T1000 (cell line): Measurements from ENCODE around the gene OR6B1.

Experiments
- DNase-seq: peaks from one replicate; lab custom pipeline; 2025; ENCODE audit warnings: mixed read lengths; lab: John Stamatoyannopoulos, UW

Gene OR6B1

DNA sequence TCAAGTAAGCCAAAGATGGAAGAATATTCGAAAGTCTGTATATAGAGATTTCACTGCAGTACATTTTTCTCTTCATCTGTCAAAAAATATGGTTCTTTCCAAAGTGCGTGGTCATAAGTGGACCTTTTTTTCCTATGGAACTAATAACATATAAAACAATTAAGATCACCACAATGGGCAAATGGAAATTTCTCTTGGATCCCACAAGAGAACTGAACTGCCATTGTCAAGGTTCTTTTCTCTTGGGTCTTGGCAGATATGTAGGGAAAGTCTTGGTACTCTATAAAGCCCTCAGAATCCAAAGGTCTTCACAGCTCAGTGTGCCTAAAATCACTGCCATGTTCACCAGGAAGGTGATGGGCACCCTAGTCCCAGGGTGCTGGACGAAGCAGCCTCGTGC lies at the start of gene OR6B1:
Gene OR6B1, plus strand, starts transcription at position 301 of the 400 bp plus-strand sequence. CDS start 3,677 bp downstream, outside the sequence.
- no peak for DNase-seq

DNA sequence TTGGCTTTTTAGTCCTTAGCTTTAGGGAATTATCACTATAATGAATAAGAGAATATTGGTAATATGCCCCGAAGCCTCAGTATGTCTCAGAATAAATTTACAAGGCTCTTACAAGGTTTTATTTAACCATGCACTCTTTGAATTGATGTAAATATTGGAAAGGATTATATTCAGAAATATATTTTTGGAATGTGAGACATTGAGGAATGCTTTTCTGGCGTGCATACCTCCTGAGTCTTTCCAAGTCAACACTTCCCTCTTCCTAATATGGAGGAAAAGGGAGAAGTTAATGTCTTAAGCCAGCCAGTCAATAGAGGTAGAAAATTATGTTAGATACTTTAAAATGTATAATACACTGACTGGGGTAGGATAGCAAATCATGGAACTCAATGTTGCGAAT lies 46.7 kb upstream of the OR6B1 start:
- no peak for DNase-seq

DNA sequence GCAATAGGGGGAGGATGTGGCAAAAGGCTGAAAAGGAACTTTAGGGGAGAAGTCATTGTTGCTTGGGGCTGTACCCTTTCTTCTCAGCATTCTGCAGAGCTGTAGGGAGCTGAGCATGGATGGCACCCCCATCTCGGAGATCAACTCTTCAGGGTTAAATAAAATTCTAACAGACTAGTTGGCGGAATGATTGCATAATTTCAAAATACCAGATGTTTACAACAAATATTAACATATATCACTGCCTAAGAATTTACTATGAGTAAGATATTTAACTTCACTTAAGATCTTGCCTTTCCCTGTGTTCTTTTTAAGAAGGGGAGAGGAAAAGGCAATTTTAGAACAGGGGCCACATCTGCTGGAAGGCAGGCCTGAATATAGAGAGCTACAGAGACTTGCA lies 46.0 kb upstream of the OR6B1 start:
- DNase-seq: no peak

DNA sequence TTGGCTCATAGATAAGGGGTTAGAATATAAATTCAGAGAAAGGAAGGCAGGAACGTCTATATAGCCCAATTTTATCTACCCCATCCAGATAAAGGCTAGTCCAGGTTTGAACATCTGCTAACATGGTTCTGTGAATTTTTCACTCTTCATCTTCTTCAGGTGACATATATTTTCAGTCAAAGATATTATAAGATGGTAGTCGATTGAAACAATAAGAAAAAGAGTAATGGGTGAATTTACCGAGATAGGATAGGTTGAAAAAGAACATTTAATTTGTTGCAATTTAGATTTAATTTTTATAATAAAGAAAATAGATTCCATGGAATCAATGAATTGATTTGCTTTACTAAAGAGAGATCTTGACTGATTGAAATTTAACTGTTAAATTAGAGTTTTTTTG lies 45.6 kb upstream of the OR6B1 start, which contains the start of gene OR2F1:
Gene OR2F1, plus strand, starts transcription at position 301 of the 400 bp plus-strand sequence. CDS start 5,127 bp downstream, outside the sequence.
- DNase-seq: no peak

DNA sequence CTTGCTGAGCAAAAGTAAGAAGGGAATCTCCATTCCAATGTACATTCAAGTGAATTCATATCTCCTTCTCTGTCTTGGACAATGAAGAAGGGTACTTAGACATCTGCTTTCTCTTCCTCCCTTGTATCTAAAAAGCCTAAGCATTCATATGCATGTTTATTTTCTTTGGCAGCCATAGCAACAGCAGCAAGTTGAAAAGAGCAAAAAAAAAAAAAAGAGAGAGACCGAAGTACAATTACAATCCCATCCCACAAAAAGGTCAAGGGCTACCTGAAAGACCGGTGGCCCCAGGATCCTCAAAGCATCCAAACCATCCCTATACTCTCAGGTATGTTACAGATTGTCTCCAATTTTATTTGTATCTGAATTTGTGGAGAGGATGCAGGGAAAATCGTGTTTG lies 41.3 kb upstream of the OR6B1 start:
- no peak for DNase-seq

DNA sequence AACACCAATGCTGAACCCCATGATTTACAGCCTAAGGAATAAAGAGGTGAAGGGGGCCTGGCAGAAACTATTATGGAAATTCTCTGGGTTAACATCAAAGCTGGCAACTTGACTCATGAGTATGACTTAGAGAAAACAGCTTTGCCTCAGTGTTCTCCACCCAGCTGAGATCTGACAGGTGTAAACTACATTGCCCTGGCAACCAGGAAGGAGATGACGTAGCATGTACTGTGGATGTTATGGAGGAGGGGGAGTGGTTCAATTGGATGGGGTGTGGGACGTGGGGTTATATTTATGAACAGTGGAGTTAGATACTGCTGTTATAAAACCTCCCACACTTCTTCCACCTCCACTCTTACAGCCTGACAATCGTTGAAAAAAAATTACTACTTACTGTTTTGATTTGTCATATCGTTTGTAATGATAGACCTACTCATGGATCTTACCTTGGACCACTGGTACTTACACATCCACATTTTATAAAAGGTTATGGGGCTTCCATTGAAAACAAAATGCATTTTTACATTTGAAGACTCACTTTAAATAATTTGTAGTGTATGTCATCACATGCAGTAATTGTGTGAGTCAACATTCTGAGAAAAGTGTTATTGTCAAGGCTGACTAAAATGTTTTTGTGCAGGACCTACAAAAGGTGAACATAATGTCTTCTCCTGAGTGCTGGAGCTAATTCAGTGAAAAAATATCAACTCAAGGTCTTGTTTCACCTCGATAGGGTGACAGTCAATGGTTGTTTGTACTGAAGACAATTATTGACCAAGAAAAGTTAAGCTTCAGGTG lies 39.1 kb upstream of the OR6B1 start:
- no peak for DNase-seq

DNA sequence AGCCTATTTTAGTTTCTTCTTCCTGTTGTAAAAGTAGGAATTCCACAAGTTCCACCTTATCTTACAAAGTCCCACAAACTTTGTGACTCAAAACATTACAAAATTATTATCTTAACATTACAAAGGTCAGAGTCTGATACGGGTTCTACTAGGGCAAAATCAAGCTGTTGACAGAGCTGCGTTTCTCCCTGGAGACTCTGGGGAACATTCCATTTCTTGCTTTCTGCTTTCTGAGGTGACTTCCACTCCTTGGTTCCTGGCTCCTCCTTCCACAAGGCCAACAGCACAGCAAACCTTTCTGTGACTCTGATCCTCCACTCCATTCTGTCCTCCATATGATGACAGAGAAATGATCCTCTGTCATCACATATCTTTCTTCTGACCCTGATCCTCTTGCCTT lies 34.8 kb upstream of the OR6B1 start:
- no peak for DNase-seq

DNA sequence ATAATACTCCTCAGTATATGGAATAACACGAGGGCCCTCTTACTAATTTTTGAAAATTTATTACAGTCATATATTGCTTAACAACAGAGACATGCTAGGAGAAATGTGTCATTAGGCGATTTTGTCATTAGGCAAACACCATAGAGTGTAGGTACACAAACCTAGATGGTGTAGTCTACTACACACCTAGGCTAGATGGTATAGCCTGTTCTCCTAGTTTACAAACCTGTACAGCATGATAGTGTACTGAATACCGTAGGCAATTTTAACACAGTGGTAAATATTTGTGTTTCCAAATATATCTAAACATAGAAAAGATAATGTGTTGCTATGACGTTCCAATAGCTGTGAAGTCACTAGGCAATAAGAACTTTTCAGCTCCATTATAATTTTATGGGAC lies 32.7 kb upstream of the OR6B1 start:
- DNase-seq: no peak

DNA sequence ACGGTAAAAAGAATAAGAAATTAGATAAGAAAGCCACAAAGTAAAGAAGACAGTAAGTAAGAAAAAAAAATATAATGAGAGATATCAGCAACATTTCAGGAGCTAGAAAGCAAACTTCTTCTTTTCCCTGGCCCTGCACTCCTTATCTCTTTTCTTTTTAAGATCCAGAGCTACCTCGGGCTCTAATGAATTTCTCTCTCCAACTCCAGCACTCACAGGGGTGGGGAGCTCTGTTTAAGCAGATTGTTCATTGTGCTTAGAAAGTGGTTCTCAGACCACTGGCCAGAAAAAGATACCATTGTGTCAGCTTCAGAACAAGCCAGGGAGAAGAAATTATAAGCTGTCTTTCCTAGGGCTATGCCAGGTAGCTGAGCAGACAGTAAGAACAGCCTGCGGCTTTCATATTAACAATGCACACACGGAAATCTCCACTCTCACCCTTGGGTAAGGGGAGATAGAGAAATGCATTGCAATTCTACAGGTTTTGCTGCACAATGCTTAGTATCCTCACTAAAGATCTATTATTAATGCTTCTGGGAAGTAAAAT lies 26.2 kb upstream of the OR6B1 start:
- no peak for DNase-seq

DNA sequence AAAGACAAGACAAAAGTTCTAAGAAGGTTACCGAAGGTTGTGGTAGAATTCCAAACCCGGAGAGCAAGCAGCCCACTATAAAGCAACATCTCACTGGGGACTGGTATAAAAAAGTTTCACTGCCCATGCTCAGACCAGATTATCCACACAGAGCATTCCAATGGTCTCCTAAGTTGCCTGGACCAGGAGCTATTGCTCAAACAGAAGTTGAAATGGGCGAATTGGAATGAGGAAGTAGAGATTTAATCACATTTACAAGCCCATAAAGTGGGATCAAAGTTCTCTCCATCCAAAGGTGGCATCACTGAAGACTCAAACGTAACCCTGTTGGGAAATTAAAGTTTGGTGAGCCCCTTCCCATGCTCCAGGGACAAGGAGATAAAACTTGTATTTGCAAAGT lies 25.7 kb upstream of the OR6B1 start:
- no peak for DNase-seq

DNA sequence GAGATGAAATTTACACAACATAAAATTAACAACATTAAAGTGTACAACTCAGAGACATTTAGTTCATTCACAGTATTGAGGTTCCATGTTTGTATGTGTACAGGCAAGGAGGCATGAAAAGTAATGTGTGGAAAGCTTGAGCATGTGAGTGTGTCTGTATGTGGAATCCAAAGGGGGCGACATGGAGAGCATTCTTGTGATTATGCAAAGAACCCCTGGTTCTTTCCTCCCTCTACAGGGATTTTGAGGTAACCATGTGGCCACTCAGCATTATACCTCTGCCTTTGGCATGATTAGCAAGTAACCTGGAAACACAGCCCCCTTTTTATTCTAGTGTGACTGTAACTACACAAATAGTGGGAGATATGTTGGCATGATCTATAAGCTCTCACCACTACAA lies 24.5 kb upstream of the OR6B1 start:
- DNase-seq: no peak

DNA sequence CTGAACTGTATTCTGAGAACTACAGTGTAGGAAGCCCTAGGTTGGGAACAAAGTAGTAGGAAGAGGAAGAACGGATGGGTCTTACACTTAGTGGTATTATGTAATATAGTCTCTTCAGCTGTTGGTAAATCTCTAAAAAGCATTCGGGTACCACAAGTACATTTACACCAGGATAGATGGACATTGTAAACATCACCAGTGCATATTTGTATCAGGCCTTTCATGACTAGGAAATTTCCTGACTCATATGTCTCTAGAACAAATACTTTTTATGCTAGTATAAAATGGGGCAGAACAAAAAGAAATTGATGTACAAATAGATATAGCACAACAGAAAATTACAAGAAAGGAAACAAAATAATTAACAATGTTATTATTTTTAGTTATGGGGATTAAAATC lies 21.5 kb upstream of the OR6B1 start:
- DNase-seq: no peak

DNA sequence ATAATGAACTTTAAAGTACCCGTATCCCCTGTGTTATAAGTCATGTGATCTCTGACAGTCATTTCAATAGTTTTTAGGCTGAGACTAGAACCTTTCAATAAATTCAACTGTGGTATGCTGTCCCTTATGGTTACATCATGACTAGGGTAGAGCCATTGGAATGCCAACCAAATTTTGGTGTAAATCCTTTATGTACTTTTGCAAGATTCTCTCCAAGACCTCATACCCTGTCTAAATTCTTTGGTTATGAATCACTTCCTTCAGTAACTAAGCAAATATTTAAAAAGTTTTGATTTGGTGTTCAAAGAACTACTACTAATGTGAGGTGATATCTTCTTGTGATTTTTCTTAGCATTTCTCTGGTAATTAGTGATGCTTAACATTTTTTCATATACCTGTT lies 20.8 kb upstream of the OR6B1 start:
- no peak for DNase-seq

DNA sequence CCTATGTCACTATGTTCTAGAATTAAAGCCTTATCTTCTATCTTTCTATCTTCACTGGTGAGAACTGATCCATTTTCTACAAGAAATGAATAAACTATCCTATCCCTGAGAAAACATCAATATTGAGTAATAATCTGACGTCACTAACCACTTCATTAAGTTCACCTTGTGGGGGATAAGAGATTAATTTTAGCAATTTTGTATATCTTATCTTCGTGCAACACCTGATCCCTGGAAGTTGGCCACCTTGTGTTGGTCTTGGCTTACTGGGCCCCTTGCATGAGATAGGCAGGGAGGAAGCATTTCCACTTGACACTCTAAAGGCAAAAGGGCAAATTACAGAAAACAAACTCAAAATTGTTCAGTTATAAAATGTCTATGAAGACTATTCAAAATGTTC lies 20.1 kb upstream of the OR6B1 start:
- no peak for DNase-seq

DNA sequence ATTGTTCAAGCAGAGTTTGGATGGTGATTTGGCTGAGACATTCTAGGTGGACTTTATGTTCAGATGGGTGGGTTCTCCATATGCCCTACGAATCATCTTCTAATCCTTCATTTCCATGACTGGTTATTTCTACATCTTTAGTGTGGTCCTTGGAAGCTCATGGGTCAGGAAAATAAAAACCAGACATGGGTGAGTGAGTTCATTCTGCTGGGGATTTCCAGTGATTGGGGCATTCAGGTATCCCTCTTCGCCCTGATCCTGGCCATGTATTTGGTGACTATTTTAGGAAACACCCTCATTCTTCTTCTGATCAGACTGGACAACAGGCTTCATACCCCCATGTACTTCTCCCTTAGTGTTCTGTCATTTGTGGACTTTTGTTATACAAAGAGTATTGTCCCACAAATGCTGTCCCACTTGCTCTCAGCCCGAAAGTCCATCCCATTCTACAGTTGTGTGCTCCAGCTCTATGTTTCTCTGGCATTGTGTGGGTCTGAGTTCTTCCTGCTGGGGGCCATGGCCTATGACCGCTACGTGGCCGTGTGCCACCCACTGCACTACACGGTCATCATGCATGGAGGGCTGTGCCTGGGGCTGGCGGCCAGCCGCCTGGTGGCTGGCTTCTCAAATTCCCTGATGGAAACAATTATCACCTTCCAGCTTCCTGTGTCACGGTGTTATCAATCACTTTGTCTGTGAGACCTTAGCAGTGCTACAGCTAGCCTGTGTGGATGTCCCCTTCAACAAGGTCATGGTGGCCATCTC lies 19.2 kb upstream of the OR6B1 start:
- DNase-seq: no peak

DNA sequence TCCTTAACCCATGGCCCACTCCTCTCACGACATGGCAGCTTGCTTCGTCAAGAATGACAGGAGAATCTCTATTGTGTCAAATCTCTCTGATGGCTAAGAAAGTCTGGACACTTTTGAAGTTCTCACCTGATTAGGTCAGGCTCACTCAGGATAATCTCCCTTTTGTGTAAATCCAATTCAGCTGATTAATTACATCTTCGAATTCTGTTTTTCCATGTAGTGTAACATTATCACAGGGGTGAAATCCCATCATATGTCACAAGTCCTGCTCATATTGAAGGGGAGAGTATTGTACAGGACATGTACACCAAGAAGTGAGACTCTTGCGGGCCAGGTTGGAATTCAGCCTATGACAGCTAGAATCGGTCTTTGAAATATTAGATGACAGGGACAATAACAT lies 16.2 kb upstream of the OR6B1 start:
- no peak for DNase-seq

DNA sequence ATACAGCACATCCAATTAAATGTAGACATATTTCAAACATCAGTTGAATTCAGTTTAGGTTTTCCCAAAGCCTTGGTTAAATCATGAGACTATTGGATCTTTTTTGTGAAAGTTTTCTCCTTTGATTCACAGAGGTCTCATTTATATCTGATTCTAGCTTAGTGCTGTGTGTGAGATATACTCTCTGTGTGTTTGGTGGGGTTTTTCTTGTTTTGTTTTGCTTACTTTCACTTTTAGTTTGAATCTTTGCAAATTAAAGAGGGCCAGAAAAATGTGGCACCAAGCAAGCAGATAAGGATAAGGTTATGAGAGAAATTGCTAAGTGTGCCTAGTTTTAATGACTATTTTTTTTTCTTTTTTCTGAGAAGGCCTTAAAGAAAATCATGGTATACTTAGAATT lies 12.6 kb upstream of the OR6B1 start:
- DNase-seq: no peak

DNA sequence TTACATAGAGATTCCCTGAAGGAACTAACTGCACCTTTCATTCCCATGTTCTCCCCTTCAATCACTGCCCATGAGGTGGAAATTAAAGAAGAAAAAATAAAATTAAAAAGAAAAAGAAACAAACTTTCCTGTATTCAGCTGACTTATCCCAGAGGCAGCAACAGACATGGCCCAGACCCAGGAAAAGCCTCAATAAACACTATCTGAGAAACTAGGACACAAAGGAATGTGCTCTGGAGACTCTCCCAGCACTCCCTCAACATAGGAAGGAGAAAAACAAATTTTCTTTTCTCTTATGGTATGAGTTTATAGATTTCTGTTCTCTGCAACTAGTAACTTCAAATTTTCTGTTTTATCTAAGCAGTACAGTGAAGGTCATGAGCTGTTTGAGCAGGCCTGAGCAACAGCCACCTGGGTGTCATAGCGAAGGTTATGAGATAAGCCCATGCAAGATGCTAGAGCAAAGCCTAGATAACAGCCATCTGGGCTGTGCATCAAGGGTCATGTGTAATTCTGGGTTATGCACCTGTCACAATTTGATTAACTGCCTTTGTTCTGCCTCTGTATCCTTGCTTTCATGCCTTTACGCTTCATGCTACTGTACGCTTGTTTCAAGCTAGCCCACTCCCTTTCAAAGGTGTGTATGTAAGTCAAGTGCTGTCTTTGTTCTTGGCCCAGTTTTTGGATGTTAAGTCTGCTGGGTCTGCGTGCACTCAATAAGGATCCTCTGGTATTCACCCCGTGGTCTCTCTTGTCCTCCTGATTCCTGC lies 11.0 kb upstream of the OR6B1 start:
- no peak for DNase-seq

DNA sequence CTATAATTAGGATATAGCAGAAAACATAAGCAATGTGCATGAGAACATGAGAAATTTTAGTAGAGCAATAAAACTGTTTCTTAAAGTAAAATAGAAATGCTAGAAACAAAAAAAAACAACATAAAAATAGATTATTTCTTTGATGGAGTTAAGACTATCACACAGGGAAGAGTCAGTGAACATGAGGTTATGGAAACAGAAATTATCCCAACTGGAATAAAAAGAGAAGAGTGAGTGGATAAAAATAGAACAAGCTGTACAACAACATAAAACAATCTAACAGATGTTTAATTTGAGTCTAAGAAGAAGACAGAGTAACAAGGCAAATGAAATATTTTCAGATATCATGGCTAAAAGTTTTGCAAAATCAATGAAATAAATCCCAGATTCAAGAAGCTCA lies 7.5 kb upstream of the OR6B1 start:
- DNase-seq: no peak

DNA sequence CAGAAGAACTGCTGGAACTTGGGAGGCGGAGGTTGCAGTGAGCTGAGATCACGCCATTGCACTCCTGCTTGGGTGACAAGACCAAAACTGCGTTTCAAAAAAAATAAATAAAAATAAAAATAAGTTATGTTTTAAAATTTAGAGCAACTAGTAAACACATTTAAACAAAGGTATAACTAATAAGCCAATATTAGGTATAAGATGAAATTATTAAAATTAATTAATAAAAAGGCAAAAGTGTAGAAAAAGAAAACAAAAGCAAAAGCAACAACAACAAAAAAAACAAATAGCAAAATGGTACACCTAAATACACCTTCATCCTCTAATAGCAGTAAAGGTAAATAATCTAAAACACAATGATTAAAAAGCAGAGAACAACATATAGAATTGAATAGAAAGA lies 6.2 kb upstream of the OR6B1 start:
- no peak for DNase-seq

DNA sequence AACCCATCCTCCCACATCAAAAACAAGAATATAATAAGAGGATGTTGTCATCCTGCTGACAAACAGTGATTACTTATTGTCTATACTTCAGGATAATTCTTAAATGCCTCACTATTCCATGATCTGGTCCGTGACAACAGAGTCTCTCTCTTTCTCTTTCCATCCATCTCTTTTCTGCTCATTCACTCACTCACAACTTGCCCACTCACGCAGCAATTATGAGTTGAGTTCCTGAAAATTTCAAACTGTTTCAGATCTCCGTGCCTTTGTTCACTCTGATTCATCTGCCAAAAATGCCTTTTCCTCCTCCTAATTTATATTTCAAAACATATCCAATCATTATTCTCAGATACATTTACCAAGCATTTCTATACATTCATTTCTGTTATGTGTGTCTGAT lies 1.4 kb downstream of the OR6B1 start:
- no peak for DNase-seq

DNA sequence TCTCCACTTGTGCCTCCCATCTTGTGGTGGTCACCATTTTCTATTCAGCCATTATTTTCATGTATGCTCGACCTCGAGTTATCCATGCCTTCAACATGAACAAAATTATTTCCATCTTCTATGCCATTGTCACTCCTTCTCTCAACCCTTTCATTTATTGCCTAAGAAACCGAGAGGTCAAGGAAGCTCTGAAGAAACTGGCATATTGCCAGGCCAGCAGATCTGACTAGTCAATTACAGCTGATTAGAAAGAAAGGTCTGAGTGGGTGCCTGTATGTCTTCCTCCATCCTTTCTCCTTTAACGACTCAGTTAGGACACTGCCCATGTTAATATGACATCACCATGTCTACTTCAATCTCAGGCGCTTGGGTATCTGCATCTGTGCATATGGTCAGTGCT lies 4.6 kb downstream of the OR6B1 start:
- no peak for DNase-seq
